K562 (cell line): ENCODE results near the gene ECI2. TPM values are rescaled to one million over a fixed set of nuclear protein-coding genes. Genes with fewer than 3 reads are reported as not detected.

ENCODE experiments used
- ESRRA ChIP-seq: fragments of 450-650 bp; IDR thresholded peaks from 2 replicates; pipeline ENCODE4 v1.6.1; 2014; ENCODE audit warnings: low read depth, mild to moderate bottlenecking, moderate library complexity, borderline replicate concordance
- GTF2F1 ChIP-seq: IDR thresholded peaks from 2 replicates; pipeline ENCODE4 v1.6.1; 2011; ENCODE audit warnings: low read depth, low read length, improper control_type of control experiment
- KDM4B ChIP-seq, 2 experiments: fragments of 450-650 bp in 1 of 2; sonication (generic) in 1 of 2; IDR thresholded peaks; 2 replicates each; pipeline ENCODE4 v1.6.1; 2016 to 2017; ENCODE audit warnings: borderline replicate concordance in 2 of 2, antibody characterized with exemption in 1 of 2, low read depth in 1 of 2, mild to moderate bottlenecking in 1 of 2
- MCM7 ChIP-seq, 2 experiments: fragments of 450-650 bp; IDR thresholded peaks; 2 replicates each; pipeline ENCODE4 v1.6.1; 2016 to 2018
- MEIS2 ChIP-seq: fragments of 450-650 bp; IDR thresholded peaks from 2 replicates; pipeline ENCODE4 v1.6.1; 2014; ENCODE audit warnings: mild to moderate bottlenecking; ENCODE audit not compliant: partially characterized antibody
- PHF8 ChIP-seq: fragments of 200-600 bp; sonication (generic); IDR thresholded peaks from 2 replicates; pipeline ENCODE4 v1.6.1; 2012; ENCODE audit warnings: mixed run types, mild to moderate bottlenecking, inconsistent platforms, low read length, moderate library complexity, borderline replicate concordance
- POLR2AphosphoS5 ChIP-seq: IDR thresholded peaks from 2 replicates; pipeline ENCODE4 v1.6.1; 2011; ENCODE audit warnings: mild to moderate bottlenecking, low read depth, low read length, moderate library complexity; ENCODE audit not compliant: control insufficient read depth, insufficient read depth
- PRPF4 ChIP-seq: fragments of 200-400 bp; formaldehyde crosslinking; IDR thresholded peaks from one replicate; pipeline ENCODE4 v1.6.1; 2017; ENCODE audit warnings: low read length, low read depth, mild to moderate bottlenecking; ENCODE audit not compliant: insufficient read depth, poor library complexity, severe bottlenecking
- RBM15 ChIP-seq: fragments of 200-400 bp; formaldehyde crosslinking; IDR thresholded peaks from 2 replicates; pipeline ENCODE4 v1.6.1; 2018; ENCODE audit warnings: mild to moderate bottlenecking, low read length, moderate library complexity; ENCODE audit not compliant: insufficient read depth
- RREB1 ChIP-seq: fragments of 250-450 bp; sonication (Bioruptor Pico); IDR thresholded peaks from 2 replicates; pipeline ENCODE4 v1.4.0; 2020
- SMAD4 ChIP-seq: fragments of 250-450 bp; sonication (Bioruptor Pico); conservative IDR thresholded peaks from 2 replicates; pipeline ENCODE4 v1.8.0; 2021; ENCODE audit warnings: inconsistent platforms, mild to moderate bottlenecking, moderate library complexity
- SOX6 ChIP-seq: fragments of 450-650 bp; IDR thresholded peaks from 2 replicates; pipeline ENCODE4 v1.6.1; 2014; ENCODE audit warnings: mild to moderate bottlenecking
- SRSF3 ChIP-seq: fragments of 200-400 bp; formaldehyde crosslinking; IDR thresholded peaks from 2 replicates; pipeline ENCODE4 v1.6.1; 2016; ENCODE audit warnings: mild to moderate bottlenecking, low read length, moderate library complexity; ENCODE audit not compliant: insufficient read depth
- STAT6 ChIP-seq: sonication (generic); formaldehyde crosslinking; IDR thresholded peaks from 2 replicates; pipeline ENCODE4 v1.8.1; 2023; ENCODE audit warnings: mild to moderate bottlenecking, missing genetic modification reagents
- XRCC3 ChIP-seq: fragments of 450-650 bp; IDR thresholded peaks from 2 replicates; pipeline ENCODE4 v1.6.1; 2017; ENCODE audit warnings: mild to moderate bottlenecking, moderate library complexity
- ZBTB8A ChIP-seq: fragments of 450-650 bp; IDR thresholded peaks from 2 replicates; pipeline ENCODE4 v1.6.1; 2018; ENCODE audit warnings: mild to moderate bottlenecking, moderate library complexity; ENCODE audit not compliant: partially characterized antibody
- ZEB2 ChIP-seq: fragments of 450-650 bp; IDR thresholded peaks from 2 replicates; pipeline ENCODE4 v1.6.1; 2016
- ZKSCAN1 ChIP-seq: fragments of 150-350 bp; IDR thresholded peaks from 2 replicates; pipeline ENCODE4 v1.6.1; 2016; ENCODE audit warnings: low read depth, low read length
- ZNF316 ChIP-seq: fragments of 450-650 bp; IDR thresholded peaks from 2 replicates; pipeline ENCODE4 v1.6.1; 2016
- ZNF717 ChIP-seq: fragments of 250-450 bp; sonication (Bioruptor Pico); IDR thresholded peaks from 2 replicates; pipeline ENCODE4 v1.5.0; 2021
- polyA plus RNA-seq, 8 experiments: library from polyadenylated mRNA; depleted of rRNA in 4 of 8; stranded (reverse) in 5 of 8; unstranded in 3 of 8; fragments of >200 nt; fragmentation: Nextera tagmentation in 2 of 8; fragmentation: Illumina TruSeq in 1 of 8; extraction: Ambion mirVana in 2 of 8; extraction: Trizol in 1 of 8; gene quantifications; 2 replicates each; pipeline versions ENCODE4 v1.2.1 to v1.2.3, GENCODE V29; 2011 to 2014; ENCODE audit warnings: inconsistent platforms in 1 of 8, missing spikeins in 1 of 8
- total RNA-seq, 7 experiments: library from RNA; depleted of rRNA in 6 of 7; stranded (reverse); fragments of >200 nt in 6 of 7; fragmentation: Illumina TruSeq in 2 of 7; extraction: Trizol in 2 of 7; gene quantifications; 2 replicates each; pipeline versions ENCODE4 v1.2.1 to v1.2.3, GENCODE V29; 2011 to 2021; ENCODE audit warnings: low replicate concordance in 1 of 7

ECI2 gene
- total and polyA plus RNA-seq, 9 of the 15 experiments (the other 6 are each of a cell fraction or from before 2014, with no cell fraction given): 80.7 to 377 (median 142) TPM

- TF ChIP-seq KDM4B (IDR thresholded peaks at IDR 0.05; ENCODE audit: borderline replicate concordance in 2 of 2, low read depth in 1 of 2) (peak in 1 of 2 experiments; percentile 58; a peak in 1 of 4 replicates), ZNF316 (peak; percentile 49; the same call in 1 of the 2 replicates), ESRRA (peak; percentile 72), PHF8 (peak; percentile 66), RBM15 (no peak), ZBTB8A (no peak), GTF2F1 (peak; percentile 25; the same call in 1 of the 2 replicates), SRSF3 (no peak), STAT6 (CRISPR knock-in tag) (no peak), SOX6 (0 out of 2 replicates have a peak, but pooled peaks have one; percentile 38), ZNF717 (CRISPR knock-in tag) (0 out of 2 replicates have a peak, but pooled peaks have one; percentile 34), ZKSCAN1 (peak; percentile 13; the same call in 1 of the 2 replicates), PRPF4 (no peak), MCM7 (IDR thresholded peaks at IDR 0.05) (no peak), RREB1 (CRISPR knock-in tag) (peak; percentile 84; the same call in 1 of the 2 replicates), ZEB2 (no peak), XRCC3 (no peak), SMAD4 (no peak; the same call in none of the 2 replicates), POLR2AphosphoS5 (peak; percentile 75), MEIS2 (peak; percentile 15)
Measured at GRCh38 chr6:4134841-4135664, at the start of gene ECI2 (continued).
